AG09309 (cell line): ENCODE data around the gene MYBBP1A.

Source experiments
- DNase-seq: peaks from one replicate; pipeline ENCODE4 v3.0.0-alpha.2; 2010; ENCODE audit warnings: low read depth
- H3K4me3 ChIP-seq: 2 replicates; pipeline ENCODE4 v1.5.1; 2011; ENCODE audit warnings: mild to moderate bottlenecking, low read depth, low read length, moderate library complexity; ENCODE audit not compliant: control insufficient read depth
- TF ChIP-seq, protein P1 (sequence below): IDR thresholded peaks from 2 replicates; pipeline ENCODE4 v1.5.1; 2011; ENCODE audit warnings: mild to moderate bottlenecking, low read depth, low read length, inconsistent platforms; ENCODE audit not compliant: insufficient read depth, control insufficient read depth; ENCODE audit errors: missing control alignments

The MYBBP1A gene

DNA sequence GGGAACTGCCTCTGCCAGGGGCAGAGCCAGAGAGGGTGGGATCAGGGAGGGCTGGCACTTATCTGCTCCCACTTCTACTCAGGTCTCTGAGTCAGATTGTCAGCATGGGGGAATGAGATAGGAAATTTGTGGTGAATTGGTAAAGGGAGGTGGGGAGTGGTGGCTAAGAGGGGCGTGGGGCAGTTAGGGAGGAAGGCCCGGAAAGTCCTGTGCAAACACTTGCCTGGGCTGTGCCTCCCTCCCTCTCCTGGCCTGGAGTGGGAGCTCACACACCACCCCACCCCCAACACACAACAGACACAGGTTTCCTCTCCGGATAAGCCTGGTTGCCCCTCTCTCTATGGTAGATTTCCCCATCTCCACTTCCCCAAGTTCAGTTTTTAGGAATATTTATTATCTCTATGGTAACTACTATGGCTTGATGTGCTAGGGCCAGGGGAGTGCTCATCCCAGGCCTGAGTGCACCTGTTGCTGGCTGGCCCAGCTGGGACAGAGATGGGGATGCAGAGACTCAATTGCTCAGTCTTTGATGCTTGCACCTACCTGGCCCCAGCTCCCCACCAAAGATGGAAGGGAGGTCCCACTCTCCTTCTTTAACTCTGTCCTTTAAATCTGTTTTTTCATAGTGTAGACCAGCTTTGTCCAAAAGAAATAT is 53.8 kb downstream of the MYBBP1A start:
- TF ChIP-seq, protein P1, sequence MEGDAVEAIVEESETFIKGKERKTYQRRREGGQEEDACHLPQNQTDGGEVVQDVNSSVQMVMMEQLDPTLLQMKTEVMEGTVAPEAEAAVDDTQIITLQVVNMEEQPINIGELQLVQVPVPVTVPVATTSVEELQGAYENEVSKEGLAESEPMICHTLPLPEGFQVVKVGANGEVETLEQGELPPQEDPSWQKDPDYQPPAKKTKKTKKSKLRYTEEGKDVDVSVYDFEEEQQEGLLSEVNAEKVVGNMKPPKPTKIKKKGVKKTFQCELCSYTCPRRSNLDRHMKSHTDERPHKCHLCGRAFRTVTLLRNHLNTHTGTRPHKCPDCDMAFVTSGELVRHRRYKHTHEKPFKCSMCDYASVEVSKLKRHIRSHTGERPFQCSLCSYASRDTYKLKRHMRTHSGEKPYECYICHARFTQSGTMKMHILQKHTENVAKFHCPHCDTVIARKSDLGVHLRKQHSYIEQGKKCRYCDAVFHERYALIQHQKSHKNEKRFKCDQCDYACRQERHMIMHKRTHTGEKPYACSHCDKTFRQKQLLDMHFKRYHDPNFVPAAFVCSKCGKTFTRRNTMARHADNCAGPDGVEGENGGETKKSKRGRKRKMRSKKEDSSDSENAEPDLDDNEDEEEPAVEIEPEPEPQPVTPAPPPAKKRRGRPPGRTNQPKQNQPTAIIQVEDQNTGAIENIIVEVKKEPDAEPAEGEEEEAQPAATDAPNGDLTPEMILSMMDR = no peak
- DNase-seq = no peak
- no peak overlapping the region for H3K4me3 ChIP-seq

DNA sequence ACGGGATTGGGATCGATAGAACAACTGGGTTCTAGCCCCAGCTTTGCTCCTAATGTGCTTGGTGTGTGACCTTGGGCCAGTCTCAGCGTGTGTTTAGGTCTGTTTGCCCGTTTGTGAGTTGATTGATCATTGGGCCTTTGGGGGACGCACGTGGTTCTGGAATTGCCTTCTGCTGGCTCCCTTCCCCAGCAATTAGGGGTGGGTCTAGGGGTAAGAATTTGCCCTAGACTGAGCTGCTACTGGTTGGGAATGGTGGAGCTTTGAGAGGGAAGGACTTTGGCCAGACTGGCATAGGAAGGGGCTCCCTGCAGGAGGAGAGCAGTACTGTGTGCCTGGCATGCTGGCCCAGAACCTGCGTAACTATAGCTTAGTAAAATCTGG is 55.0 kb downstream of the MYBBP1A start:
- DNase-seq = no peak
- TF ChIP-seq, protein P1 = no peak
- no peak overlapping the region for H3K4me3 ChIP-seq

DNA sequence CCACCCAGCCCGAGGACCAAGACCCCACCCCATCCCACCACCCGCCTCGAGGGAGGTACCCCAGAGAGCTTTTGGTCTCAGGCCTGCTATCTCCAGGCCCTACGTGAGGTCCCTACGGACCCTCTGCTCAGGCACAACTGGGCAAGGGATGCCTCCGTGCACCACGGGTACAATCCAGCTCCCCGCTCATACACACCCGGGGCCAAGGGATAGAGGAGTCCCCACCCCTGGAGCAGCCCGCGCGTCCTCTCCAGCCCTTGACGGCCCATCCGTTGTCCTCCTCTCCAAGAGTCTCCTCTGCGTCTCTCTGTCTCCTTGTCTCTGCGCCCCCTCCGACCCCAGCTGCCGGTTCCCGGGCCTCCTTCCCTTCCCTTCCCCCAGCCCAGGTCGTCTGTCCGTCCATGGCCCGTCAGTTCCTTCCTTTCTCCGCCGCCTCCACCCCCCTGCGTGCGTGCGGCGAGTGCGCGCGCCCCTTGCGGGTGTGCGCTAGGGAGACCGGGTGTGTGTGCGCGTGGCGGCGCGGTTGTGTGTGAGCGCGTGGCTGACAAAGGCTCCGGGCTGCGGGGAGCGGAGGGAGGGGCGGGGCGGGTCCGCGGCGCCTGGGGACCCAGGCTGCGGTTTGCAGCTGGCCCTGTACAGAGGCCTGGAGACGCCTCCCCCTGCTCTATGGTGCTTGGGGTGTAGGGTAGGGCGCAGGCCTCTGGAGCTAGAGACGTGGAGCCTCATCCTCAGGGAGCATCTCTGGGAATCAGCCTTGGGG is 55.6 kb downstream of the MYBBP1A start:
- H3K4me3 ChIP-seq = no peak overlapping the region
- no peak for DNase-seq
- TF ChIP-seq, protein P1 = no peak

DNA sequence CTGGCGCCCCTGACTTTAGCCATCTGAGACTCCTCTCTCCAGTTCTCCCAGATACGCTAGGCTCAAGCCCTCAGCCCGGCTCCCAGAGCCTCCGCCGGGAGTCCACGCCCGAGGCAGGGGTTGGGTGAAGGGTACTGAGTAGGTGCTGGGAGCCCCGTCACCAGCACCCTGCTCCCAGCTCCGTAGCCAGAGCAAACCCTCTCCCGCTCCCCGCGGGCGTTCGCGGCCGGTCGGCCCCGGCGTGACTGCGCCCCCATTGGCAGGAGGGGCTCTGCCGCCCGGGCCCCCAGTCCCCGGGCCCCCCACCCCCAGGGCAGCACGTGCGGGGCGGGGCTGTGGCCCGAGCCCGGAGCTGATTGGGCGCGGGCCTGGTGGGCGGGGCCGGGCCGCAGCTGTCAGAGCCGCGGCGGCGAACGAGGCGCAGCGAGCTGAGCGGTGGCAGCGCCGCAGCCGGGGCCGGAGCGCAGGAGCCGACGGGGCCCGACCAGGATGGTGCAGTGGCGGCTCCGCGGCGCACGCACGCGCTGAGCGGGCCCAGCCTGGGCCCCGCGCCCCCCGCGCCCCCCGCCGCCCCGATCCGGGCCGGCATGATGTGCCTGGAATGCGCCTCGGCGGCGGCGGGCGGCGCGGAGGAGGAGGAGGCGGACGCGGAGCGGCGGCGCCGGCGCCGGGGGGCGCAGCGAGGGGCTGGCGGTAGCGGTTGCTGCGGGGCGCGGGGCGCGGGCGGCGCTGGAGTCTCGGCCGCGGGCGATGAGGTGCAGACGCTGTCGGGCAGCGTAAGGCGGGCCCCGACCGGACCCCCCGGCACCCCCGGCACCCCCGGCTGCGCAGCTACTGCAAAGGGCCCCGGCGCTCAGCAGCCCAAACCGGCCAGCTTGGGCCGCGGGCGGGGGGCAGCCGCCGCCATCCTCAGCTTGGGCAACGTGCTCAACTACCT is 56.5 kb downstream of the MYBBP1A start, which contains the start of gene SPNS2:
SPNS2 (plus strand) TSS at position 421 of the 937 bp plus-strand sequence; CDS start at position 588, 167 bp downstream.
- no peak within 1 kb of the TSS for H3K4me3 ChIP-seq
- TF ChIP-seq, protein P1 = no peak
- DNase-seq = no peak

DNA sequence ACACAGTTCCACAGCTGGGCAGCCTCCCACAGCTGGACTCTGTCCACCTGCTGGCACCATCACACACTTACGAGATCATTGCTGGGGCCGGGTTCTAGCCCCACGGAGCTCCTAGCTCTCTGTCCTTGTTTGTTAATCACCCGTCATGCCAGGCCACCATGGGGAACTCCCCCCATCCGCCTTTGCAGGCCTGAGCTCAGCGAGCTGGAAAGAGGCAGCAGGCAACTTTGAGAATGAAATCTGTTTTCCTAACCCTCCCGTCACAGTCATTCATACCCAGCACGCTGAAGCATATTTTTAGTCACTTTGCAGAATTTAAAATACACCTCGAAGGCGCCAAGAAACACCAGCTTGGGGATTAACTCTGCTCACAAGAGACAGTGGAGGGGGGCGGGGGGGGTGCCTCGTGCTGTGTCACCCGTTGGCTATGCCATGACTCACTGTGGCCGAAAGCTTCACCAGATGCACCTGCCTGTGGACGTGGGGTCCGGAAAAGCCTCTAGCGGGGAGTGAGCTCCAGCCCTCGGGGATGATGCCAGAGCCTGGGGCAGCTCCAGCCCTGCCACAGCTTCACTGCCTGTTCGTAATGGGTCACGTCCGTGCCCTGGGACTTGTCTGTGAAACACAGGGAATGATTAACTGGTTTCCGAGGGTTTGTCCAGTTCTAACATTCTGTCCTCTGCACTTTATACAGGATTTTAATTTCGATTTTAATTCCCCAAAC is 57.9 kb downstream of the MYBBP1A start:
- no peak for DNase-seq
- H3K4me3 ChIP-seq = no peak overlapping the region
- TF ChIP-seq, protein P1 = no peak
